ENCODE results near the gene TRIP10.

- TF ChIP-seq, protein P1, sequence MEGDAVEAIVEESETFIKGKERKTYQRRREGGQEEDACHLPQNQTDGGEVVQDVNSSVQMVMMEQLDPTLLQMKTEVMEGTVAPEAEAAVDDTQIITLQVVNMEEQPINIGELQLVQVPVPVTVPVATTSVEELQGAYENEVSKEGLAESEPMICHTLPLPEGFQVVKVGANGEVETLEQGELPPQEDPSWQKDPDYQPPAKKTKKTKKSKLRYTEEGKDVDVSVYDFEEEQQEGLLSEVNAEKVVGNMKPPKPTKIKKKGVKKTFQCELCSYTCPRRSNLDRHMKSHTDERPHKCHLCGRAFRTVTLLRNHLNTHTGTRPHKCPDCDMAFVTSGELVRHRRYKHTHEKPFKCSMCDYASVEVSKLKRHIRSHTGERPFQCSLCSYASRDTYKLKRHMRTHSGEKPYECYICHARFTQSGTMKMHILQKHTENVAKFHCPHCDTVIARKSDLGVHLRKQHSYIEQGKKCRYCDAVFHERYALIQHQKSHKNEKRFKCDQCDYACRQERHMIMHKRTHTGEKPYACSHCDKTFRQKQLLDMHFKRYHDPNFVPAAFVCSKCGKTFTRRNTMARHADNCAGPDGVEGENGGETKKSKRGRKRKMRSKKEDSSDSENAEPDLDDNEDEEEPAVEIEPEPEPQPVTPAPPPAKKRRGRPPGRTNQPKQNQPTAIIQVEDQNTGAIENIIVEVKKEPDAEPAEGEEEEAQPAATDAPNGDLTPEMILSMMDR (IDR thresholded peaks at IDR 0.05; ENCODE audit: low read depth, low read length, missing input control) = no peak
- TF ChIP-seq JUND (IDR thresholded peaks at IDR 0.05) = no peak
- no peak for TF ChIP-seq FOXA1 (IDR thresholded peaks at IDR 0.05)
- TF ChIP-seq REST (IDR thresholded peaks at IDR 0.05) = no peak
- no peak for TF ChIP-seq EGR1 (IDR thresholded peaks at IDR 0.05; ENCODE audit: low read depth in 2 of 2)
- no peak for TF ChIP-seq TAF1 (conservative IDR thresholded peaks at IDR 0.05)
- no peak for TF ChIP-seq HNF4A (conservative IDR thresholded peaks at IDR 0.05)
- TF ChIP-seq, protein P2, sequence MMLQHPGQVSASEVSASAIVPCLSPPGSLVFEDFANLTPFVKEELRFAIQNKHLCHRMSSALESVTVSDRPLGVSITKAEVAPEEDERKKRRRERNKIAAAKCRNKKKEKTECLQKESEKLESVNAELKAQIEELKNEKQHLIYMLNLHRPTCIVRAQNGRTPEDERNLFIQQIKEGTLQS (IDR thresholded peaks at IDR 0.05) = no peak
- TF ChIP-seq, protein P3, sequence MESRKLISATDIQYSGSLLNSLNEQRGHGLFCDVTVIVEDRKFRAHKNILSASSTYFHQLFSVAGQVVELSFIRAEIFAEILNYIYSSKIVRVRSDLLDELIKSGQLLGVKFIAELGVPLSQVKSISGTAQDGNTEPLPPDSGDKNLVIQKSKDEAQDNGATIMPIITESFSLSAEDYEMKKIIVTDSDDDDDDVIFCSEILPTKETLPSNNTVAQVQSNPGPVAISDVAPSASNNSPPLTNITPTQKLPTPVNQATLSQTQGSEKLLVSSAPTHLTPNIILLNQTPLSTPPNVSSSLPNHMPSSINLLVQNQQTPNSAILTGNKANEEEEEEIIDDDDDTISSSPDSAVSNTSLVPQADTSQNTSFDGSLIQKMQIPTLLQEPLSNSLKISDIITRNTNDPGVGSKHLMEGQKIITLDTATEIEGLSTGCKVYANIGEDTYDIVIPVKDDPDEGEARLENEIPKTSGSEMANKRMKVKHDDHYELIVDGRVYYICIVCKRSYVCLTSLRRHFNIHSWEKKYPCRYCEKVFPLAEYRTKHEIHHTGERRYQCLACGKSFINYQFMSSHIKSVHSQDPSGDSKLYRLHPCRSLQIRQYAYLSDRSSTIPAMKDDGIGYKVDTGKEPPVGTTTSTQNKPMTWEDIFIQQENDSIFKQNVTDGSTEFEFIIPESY (IDR thresholded peaks at IDR 0.05) = no peak
- TF ChIP-seq SP1 (IDR thresholded peaks at IDR 0.05) = no peak
- TF ChIP-seq YY1 (IDR thresholded peaks at IDR 0.05) = no peak
- no peak for TF ChIP-seq GABPA (IDR thresholded peaks at IDR 0.05 in 1 of 2, conservative IDR thresholded peaks at IDR 0.05 in 1 of 2)
Observed at GRCh38 chr19:6794686-6795431, 55.4 kb downstream of the TRIP10 start.
